GM10248 (cell line): ENCODE data around the gene SEC14L5.

Source experiments
- CTCF ChIA-PET: fragments of 300-600 bp; sonication (Branson Sonifier 250); formaldehyde crosslinking; extraction: SDS; loops from one replicate; lab custom pipeline; 2021; ENCODE audit warnings: antibody characterized with exemption; lab: Yijun Ruan, JAX
- POLR2A ChIA-PET: fragments of 350-650 bp; sonication (Branson Sonifier 250); formaldehyde crosslinking; extraction: SDS; loops from one replicate; lab custom pipeline; 2020; ENCODE audit warnings: antibody characterized with exemption; lab: Yijun Ruan, JAX
- DNase-seq: peaks from one replicate; pipeline ENCODE4 v3.0.0; 2012; ENCODE audit errors: extremely low spot score
- TF ChIP-seq, protein P1 (sequence below): IDR thresholded peaks from 2 replicates; pipeline ENCODE4 v1.5.1; 2012; ENCODE audit warnings: mild to moderate bottlenecking, low read depth; ENCODE audit errors: extremely low read depth, missing control alignments, control extremely low read depth

Gene SEC14L5

DNA sequence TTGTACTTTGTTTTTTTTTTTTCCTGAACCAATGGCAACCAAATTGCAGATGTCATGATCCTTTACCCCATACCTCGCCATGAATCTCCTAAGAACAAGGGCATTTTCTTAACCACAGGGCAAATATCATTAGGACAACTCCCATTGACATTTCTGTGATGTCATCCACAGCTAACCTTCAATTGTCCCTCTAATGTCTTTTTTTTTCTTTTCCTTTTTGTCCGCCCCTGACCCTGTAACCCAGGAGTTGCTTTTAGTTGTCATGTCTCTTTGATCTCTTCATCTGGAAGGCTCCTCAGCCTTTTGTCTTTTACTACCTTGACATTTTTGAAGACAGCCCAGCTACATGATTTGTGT, 76.0 kb downstream of the SEC14L5 start:
- DNase-seq = no peak
- ChIA-PET CTCF (interaction anchor here (0.9 to 1.3 kb wide), 3 partner anchors 22 to 58 kb away, joined by 3 to 4 read pairs (median 3); no protein-coding TSS in a partner anchor), POLR2A (interaction anchor here (1.2 kb wide), 1 partner anchor 266 kb away, joined by 5 read pairs; no protein-coding TSS in a partner anchor)
- TF ChIP-seq, protein P1, sequence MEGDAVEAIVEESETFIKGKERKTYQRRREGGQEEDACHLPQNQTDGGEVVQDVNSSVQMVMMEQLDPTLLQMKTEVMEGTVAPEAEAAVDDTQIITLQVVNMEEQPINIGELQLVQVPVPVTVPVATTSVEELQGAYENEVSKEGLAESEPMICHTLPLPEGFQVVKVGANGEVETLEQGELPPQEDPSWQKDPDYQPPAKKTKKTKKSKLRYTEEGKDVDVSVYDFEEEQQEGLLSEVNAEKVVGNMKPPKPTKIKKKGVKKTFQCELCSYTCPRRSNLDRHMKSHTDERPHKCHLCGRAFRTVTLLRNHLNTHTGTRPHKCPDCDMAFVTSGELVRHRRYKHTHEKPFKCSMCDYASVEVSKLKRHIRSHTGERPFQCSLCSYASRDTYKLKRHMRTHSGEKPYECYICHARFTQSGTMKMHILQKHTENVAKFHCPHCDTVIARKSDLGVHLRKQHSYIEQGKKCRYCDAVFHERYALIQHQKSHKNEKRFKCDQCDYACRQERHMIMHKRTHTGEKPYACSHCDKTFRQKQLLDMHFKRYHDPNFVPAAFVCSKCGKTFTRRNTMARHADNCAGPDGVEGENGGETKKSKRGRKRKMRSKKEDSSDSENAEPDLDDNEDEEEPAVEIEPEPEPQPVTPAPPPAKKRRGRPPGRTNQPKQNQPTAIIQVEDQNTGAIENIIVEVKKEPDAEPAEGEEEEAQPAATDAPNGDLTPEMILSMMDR = no peak

GRCh38 chr16:5035909-5036227, 77.7 kb downstream of the SEC14L5 start:
- POLR2A ChIA-PET = no interaction called here
- TF ChIP-seq, protein P1 = no peak
- no peak for DNase-seq
- CTCF ChIA-PET = interaction anchor here (0.9 kb wide), 1 partner anchor 31 kb away, joined by 3 read pairs; no protein-coding TSS in a partner anchor

- POLR2A ChIA-PET = interaction anchor here (0.5 kb wide), 1 partner anchor 572 kb away, joined by 5 read pairs; no protein-coding TSS in a partner anchor
- CTCF ChIA-PET = interaction anchor here (0.9 to 1.0 kb wide), 2 partner anchors 20 to 31 kb away, joined by 3 to 4 read pairs; no protein-coding TSS in a partner anchor
- TF ChIP-seq, protein P1 = no peak
- no peak for DNase-seq
Measured at GRCh38 chr16:5036228-5037156, 78.4 kb downstream of the SEC14L5 start.

DNA sequence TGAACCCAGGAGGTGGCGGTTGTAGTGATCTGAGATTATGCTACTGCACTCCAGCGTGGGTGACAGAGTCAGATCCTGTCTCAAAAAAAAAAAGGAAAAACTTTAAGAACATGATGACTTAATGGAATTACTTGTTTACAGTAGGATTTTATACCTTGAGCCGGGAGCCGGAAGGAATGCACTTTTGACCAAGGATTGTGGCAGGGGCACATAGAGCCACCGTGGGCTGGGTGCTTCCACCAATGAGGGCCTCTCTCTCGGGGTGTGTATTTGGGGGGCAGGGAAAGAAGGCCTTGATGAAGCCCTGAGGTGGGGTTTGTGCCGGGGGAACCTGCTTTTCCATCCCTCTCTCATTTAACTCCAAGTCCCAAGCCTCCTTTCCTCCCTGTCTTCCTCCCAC, 82.3 kb downstream of the SEC14L5 start:
- POLR2A ChIA-PET = no interaction called here

DNA sequence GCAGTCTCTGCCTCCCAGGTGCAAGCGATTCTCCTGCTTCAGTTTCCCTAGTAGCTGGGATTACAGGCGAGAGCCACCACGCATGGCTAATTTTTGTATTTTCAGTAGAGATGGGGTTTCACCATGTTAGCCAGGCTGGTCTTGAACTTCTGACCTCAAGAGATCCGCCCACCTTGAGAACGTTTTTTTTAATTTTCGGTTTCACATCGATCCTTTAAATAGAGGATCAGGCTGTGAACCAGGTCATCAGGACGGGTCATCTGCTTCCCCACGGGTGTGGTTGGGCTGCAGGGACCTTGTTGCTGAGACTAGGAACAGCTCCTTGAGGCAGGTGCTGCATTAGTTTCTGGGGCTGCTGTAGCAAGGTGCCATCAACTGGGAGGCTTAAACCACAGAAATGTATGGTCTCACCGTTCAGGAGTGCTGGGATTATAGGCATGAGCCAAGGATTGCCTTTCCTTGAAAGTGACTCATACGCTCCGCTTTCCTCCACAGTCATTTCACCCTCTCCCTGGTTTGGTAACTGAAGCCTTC, 83.5 kb downstream of the SEC14L5 start:
- CTCF ChIA-PET = interaction anchor here (3.1 kb wide), 1 partner anchor 13 kb away, joined by 8 read pairs; no protein-coding TSS in a partner anchor
- DNase-seq = peak; percentile 69
- POLR2A ChIA-PET = no interaction called here
- TF ChIP-seq, protein P1 = no peak

More for the DNA sequence above, 82.3 kb downstream of the SEC14L5 start:
- DNase-seq = no peak
- TF ChIP-seq, protein P1 = no peak
- CTCF ChIA-PET = interaction anchor here (3.1 kb wide), 1 partner anchor 14 kb away, joined by 8 read pairs; no protein-coding TSS in a partner anchor

- CTCF ChIA-PET = interaction anchor here (1.1 to 3.1 kb wide), 4 partner anchors 9 to 50 kb away, joined by 3 to 8 read pairs (median 4); no protein-coding TSS in a partner anchor
- TF ChIP-seq, protein P1 = no peak
- DNase-seq = no peak
- POLR2A ChIA-PET = no interaction called here
Measured at GRCh38 chr16:5042574-5043171, 84.5 kb downstream of the SEC14L5 start.
